Activated T-helper 1 cell treated with anti-CD3 and anti-CD28 coated beads, Interleukin-12 subunit alpha, Interleukin-12 subunit beta, Interleukin-2, Interleukin-4 antibody, amounts not matched to agents 30 ng/mL and 10 ng/mL and 1 ng/mL, durations not matched to agents 14 hours and 24 hours and 36 hours (primary cell): ENCODE results near the gene KIAA0825. TPM values are rescaled to one million over a fixed set of nuclear protein-coding genes. Genes with fewer than 3 reads are reported as not detected.

Experiments
- DNase-seq: peaks from one replicate; pipeline ENCODE4 v3.0.0; 2021; ENCODE audit warnings: low spot score
- H3K27ac Mint-ChIP-seq: one replicate; pipeline ENCODE4 v1.8.0; 2021; ENCODE audit warnings: mild to moderate bottlenecking, mixed read lengths
- H3K27me3 Mint-ChIP-seq: one replicate; pipeline ENCODE4 v1.8.0; 2022; ENCODE audit warnings: mild to moderate bottlenecking, moderate library complexity, mixed read lengths; ENCODE audit not compliant: insufficient read depth
- H3K36me3 Mint-ChIP-seq: one replicate; pipeline ENCODE4 v1.8.0; 2021; ENCODE audit warnings: low read depth, mixed read lengths
- H3K4me1 Mint-ChIP-seq: one replicate; pipeline ENCODE4 v1.8.0; 2021; ENCODE audit warnings: low read depth, mixed read lengths
- H3K4me3 Mint-ChIP-seq: one replicate; pipeline ENCODE4 v1.8.0; 2021; ENCODE audit warnings: mild to moderate bottlenecking, moderate library complexity, mixed read lengths
- H3K9me3 Mint-ChIP-seq: one replicate; pipeline ENCODE4 v1.8.0; 2021; ENCODE audit warnings: mixed read lengths
- intact Hi-C: fragments of 100-400 bp; cut with micrococcal nuclease; formaldehyde crosslinking; loops from one replicate; pipeline ENCODE4 v1.15.1; 2024
- total RNA-seq: library from RNA; stranded (reverse); gene quantifications from 2 replicates; pipeline ENCODE4 v1.2.3, GENCODE V29; 2022

Gene KIAA0825
- total RNA-seq, 1 donor from 2014 or later = 0.36 TPM

DNA sequence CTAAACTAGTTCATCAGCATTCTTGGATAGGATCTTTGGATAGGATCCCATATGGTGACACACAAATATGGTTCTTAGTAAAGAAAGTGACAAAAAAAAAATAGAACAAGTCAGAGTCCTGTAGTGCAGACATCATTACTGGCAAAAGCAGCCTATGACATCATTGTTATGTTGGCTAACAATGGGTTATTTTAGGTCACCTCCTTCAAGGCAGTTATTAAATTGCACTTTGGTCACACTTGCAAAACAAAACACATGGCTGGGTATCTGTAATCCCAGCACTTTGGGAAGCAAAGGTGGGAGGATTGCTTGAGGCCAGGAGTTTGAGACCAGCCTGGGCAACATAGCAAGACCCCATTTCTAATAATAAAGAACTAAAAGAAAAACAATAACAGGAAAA is 185.9 kb downstream of the KIAA0825 start:
- Mint-ChIP-seq H3K36me3 (no peaks in the 10 kb centered on the region), H3K27me3 (no peaks in the 10 kb centered on the region), H3K4me1 (peaks cover 13% of the 10 kb centered on the region), H3K27ac (no peak overlapping the region), H3K9me3 (peaks cover 16% of the 10 kb centered on the region), H3K4me3 (no peak overlapping the region)
- intact Hi-C loops = no loop called here
- DNase-seq = no peak

DNA sequence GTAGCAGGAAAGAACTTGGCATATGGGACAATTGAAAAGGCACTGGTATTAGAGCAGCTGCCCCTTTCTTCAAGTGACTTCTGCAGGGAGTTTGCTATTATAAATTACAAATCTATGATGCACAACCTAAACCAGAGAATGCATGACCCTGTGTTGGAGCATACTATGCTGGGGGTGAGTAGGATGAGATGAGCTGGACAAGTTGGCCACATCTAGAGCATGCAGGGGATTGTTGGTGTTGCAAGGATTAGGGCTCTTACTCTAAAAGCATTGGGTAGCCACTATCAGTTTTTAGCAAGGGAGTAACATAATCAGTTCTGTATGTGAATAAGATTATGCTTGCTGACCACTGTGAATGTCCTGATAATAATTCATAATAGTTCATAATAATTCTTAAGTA is 186.7 kb downstream of the KIAA0825 start:
- no peaks in the 10 kb centered on the region for H3K36me3 Mint-ChIP-seq
- no peaks in the 10 kb centered on the region for H3K27me3 Mint-ChIP-seq
- intact Hi-C loops = no loop called here
- peaks cover 13% of the 10 kb centered on the region for H3K4me1 Mint-ChIP-seq
- peaks cover 16% of the 10 kb centered on the region for H3K9me3 Mint-ChIP-seq
- no peak overlapping the region for H3K27ac Mint-ChIP-seq
- no peak for DNase-seq
- no peak overlapping the region for H3K4me3 Mint-ChIP-seq

DNA sequence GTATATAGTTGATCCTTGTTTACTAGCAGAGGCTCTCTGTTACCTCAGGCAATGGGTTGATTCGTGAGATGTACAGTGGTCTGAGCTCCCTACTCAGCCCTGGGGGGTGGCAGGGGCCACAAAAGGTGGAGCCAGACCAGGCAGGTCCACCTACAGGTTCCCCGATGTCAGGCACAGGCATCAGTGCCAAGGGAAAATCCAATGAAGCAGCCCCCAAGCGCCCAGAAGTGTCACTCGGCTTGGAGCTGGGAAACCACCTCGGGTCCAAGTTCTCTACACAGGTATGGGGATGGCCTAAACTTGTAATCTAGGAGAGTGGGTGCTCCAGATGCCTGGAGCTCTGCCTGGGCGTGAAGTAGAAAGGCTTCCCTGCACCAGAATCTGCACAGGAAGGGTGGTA is 188.8 kb downstream of the KIAA0825 start:
- Mint-ChIP-seq H3K4me1 (peaks cover 13% of the 10 kb centered on the region), H3K4me3 (no peak overlapping the region), H3K27me3 (no peaks in the 10 kb centered on the region), H3K27ac (no peak overlapping the region), H3K9me3 (peaks cover 16% of the 10 kb centered on the region), H3K36me3 (no peaks in the 10 kb centered on the region)
- DNase-seq = no peak
- intact Hi-C loops = no loop called here

DNA sequence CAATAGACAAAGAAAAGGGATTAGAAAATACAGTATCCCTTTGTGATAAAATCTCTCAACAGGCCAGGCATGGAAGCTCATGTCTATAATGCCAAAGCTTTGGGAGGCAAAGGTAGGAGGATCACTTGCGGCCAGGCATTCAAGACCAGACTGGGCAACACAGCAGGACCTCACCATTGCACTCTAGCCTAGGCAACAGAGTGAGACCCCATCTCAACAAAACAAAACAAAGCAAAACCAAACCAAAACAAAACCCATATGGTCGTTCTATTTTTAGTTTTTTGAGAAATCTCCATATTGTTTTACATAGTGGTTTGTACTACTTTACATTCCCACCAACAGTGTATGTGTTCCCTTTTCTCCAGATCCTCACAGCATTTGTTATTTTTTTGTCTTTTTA is 193.0 kb downstream of the KIAA0825 start:
- Mint-ChIP-seq H3K27me3 (peaks cover 2% of the 10 kb centered on the region), H3K9me3 (peaks cover 13% of the 10 kb centered on the region), H3K4me3 (no peak overlapping the region), H3K36me3 (no peaks in the 10 kb centered on the region), H3K4me1 (peaks cover 8% of the 10 kb centered on the region), H3K27ac (no peak overlapping the region)
- intact Hi-C loops = no loop called here
- no peak for DNase-seq

DNA sequence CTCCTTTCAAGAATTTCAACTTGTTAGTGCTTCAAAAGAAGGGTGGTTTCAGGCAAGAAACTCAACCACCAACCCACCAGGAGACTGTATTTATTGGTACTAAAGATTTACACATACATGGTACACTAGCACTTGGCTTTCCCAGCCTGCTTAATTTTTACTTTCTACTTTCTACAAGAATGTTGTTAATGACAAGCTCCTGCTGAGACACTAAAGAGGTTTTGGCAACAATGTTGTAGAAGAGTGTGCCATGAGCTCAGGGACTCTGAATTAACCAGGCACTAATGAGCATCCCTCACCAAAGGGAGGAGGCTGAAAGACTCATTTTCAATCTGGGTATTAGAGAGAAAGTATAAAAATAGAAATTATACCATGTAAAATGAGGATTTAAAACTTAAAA is 195.0 kb downstream of the KIAA0825 start:
- H3K9me3 Mint-ChIP-seq = peaks cover 8% of the 10 kb centered on the region
- peaks cover 8% of the 10 kb centered on the region for H3K4me1 Mint-ChIP-seq
- intact Hi-C loops = no loop called here
- H3K36me3 Mint-ChIP-seq = no peaks in the 10 kb centered on the region
- no peak overlapping the region for H3K4me3 Mint-ChIP-seq
- no peak for DNase-seq
- no peak overlapping the region for H3K27ac Mint-ChIP-seq
- H3K27me3 Mint-ChIP-seq = peaks cover 2% of the 10 kb centered on the region

DNA sequence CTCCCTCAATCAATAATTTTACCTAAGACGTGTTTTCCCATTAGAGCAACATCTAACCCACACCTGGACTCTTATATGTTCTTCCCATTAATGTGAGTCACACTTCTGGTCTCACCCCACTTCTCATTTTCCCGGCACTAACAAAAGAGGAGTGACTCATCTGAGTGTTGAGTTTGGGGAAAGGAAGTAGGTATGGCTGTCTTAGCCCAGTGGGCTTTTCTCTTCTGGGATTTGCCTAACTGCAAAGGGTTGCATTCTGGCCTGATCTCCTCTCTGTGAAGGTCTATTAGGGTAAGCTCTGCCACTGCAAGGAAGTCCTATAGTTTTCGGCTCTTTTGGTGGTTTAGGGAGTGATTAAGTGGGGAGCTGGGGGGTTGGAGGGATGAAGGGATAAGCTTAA is 195.6 kb downstream of the KIAA0825 start:
- Mint-ChIP-seq H3K27me3 (peaks cover 2% of the 10 kb centered on the region), H3K4me3 (no peak overlapping the region), H3K4me1 (peaks cover 8% of the 10 kb centered on the region), H3K27ac (no peak overlapping the region), H3K36me3 (no peaks in the 10 kb centered on the region), H3K9me3 (peaks cover 2% of the 10 kb centered on the region)
- intact Hi-C loops = no loop called here
- DNase-seq = no peak

DNA sequence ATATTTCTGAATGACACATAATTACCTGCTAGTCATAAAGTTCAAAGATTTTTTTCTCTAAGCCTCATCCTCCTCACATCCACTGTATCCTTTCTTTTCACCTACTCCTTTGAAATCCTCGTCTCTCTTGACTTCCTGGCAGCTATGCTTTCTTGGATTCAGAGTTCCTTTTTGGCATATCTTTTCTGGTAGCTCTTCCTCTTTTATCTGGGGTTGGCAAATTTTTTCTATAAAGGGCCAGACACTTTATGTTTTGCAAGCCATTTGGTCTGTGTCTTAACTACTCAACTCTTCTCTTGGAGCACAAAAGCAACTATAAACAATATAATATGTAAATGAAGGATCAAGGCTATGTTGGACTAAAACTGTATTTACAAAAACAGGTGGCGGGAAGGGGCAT is 197.5 kb downstream of the KIAA0825 start:
- no peak overlapping the region for H3K27ac Mint-ChIP-seq
- H3K9me3 Mint-ChIP-seq = no peaks in the 10 kb centered on the region
- H3K36me3 Mint-ChIP-seq = no peaks in the 10 kb centered on the region
- peaks cover 8% of the 10 kb centered on the region for H3K4me1 Mint-ChIP-seq
- intact Hi-C loops = no loop called here
- no peak overlapping the region for H3K4me3 Mint-ChIP-seq
- DNase-seq = no peak
- H3K27me3 Mint-ChIP-seq = peaks cover 2% of the 10 kb centered on the region

DNA sequence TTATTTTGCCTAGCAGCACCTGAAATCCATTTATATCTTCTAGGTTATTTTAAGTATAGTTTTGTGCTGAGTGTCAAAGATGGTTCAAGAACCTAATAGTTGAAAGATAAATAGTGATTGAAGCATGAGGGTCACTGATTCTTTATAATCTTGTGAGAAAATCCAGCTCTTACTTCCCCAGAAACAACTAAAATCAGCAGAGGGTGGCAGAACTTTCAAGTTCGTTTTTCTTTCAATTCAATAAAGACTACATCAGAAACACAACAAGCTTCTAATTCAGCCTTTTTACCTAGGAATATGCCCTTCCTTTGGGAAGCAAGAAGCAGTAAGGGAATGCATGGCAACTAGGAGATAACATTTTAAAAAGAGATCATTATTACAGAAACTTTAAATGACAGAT is 202.6 kb downstream of the KIAA0825 start:
- DNase-seq = no peak
- H3K9me3 Mint-ChIP-seq = no peaks in the 10 kb centered on the region
- H3K36me3 Mint-ChIP-seq = no peaks in the 10 kb centered on the region
- no peaks in the 10 kb centered on the region for H3K4me1 Mint-ChIP-seq
- intact Hi-C loops = no loop called here
- no peak overlapping the region for H3K4me3 Mint-ChIP-seq
- H3K27me3 Mint-ChIP-seq = no peaks in the 10 kb centered on the region
- H3K27ac Mint-ChIP-seq = no peak overlapping the region

DNA sequence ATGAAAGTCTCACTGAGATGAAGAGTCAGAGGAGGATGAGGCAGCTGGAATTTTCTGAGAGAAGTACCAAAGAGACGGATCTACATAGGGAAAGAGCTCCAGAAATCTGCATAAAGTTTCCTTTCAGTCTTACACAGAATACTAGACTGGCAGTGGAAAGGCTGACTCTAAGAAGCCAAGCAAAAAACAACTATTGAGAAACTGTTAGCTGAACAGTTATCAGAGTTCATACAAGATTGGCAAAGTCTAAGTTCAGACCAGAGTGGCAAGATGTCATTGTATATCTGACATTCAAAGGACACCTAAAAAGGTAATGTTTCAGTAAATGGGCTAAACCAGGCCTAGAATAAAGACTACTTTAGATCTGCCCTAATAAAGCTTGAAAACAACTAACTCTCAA is 209.0 kb downstream of the KIAA0825 start:
- H3K27ac Mint-ChIP-seq = no peak overlapping the region
- DNase-seq = no peak
- intact Hi-C loops = no loop called here
- no peaks in the 10 kb centered on the region for H3K27me3 Mint-ChIP-seq
- H3K4me1 Mint-ChIP-seq = no peaks in the 10 kb centered on the region
- no peak overlapping the region for H3K4me3 Mint-ChIP-seq
- no peaks in the 10 kb centered on the region for H3K36me3 Mint-ChIP-seq
- H3K9me3 Mint-ChIP-seq = no peaks in the 10 kb centered on the region

DNA sequence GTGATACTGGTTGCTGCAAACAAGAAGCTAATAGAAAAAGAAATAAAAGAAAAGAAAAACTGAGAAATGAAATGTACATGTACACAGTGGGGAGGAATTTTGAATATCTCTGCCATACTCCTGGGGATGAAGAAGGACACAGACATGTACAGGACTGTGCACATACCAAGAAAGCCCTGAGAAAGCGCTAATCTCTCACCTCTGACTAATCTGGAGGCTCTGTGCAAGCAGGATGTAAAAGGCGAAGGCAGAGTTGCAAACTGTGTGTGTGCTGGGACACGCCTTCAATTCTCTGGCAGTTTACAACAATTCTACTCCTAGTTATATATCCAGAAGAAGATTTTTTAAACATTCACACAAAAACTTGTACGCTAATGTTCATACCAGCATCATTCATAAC is 211.4 kb downstream of the KIAA0825 start:
- no peak overlapping the region for H3K4me3 Mint-ChIP-seq
- H3K27me3 Mint-ChIP-seq = peaks cover 4% of the 10 kb centered on the region
- DNase-seq = no peak
- intact Hi-C loops = no loop called here
- no peaks in the 10 kb centered on the region for H3K9me3 Mint-ChIP-seq
- H3K27ac Mint-ChIP-seq = no peak overlapping the region
- no peaks in the 10 kb centered on the region for H3K4me1 Mint-ChIP-seq
- no peaks in the 10 kb centered on the region for H3K36me3 Mint-ChIP-seq

DNA sequence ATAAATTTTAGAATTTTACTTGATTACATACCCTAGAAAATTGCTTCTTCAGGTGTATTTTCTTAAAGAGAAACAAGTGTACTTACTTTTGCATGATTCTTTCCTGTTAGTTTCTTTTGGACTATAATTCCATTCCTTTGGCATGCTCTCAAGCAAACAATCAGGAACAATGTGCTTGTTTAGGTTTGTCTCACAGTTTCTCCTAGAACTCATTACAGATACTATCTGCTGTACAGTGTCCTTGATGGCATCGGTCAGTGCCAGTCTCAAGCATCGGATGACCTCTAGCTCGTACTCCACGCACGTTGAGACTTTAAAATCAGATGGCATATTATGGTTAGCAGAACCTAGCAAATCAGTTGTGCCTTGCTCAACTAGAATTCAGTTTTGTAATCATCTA is 214.9 kb downstream of the KIAA0825 start:
- DNase-seq = no peak
- H3K9me3 Mint-ChIP-seq = no peaks in the 10 kb centered on the region
- no peak overlapping the region for H3K4me3 Mint-ChIP-seq
- H3K4me1 Mint-ChIP-seq = no peaks in the 10 kb centered on the region
- no peak overlapping the region for H3K27ac Mint-ChIP-seq
- H3K36me3 Mint-ChIP-seq = no peaks in the 10 kb centered on the region
- H3K27me3 Mint-ChIP-seq = peaks cover 4% of the 10 kb centered on the region
- intact Hi-C loops = no loop called here

DNA sequence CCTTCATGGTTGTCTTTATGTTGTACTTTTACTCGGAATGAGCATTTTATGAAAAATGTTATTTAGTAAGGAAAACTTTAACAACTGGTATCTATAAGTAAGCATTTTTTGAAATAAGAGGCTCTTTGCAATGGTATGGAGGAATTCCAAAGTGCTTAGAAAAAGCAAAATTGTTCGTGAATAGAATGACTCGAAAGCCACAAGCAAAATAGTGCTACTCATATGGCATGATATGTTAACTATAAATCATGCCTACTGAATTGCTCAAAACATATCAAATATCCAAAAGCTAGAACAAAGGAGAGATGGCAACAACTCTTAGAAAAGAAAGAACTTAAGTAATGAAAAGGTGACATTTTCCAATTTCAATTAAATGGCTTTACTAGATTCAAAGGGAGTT is 216.3 kb downstream of the KIAA0825 start:
- H3K4me3 Mint-ChIP-seq = no peak overlapping the region
- H3K27me3 Mint-ChIP-seq = peaks cover 4% of the 10 kb centered on the region
- no peak for DNase-seq
- no peaks in the 10 kb centered on the region for H3K9me3 Mint-ChIP-seq
- H3K27ac Mint-ChIP-seq = no peak overlapping the region
- no peaks in the 10 kb centered on the region for H3K36me3 Mint-ChIP-seq
- intact Hi-C loops = no loop called here
- no peaks in the 10 kb centered on the region for H3K4me1 Mint-ChIP-seq

DNA sequence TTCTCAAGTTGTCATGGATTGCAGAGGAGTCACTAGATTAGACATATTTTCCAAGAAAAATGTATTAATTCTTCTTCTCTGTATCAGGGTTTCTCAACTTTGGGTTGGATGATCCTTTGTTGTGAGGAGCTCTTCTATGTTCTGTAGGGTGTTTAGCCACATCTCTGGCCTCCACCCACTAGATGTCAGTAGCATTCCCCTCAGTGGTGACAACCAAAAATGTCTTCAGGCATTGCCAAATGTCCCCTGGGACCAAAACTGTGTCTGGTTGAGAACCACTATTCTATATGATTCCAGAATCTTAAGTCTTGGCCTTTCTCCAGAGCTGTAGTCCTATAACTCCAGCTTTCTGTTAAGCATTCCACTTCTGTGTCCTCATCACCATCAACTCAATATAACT is 220.9 kb downstream of the KIAA0825 start:
- intact Hi-C loops = no loop called here
- H3K27me3 Mint-ChIP-seq = no peaks in the 10 kb centered on the region
- no peaks in the 10 kb centered on the region for H3K4me1 Mint-ChIP-seq
- no peak overlapping the region for H3K4me3 Mint-ChIP-seq
- H3K27ac Mint-ChIP-seq = no peak overlapping the region
- no peaks in the 10 kb centered on the region for H3K9me3 Mint-ChIP-seq
- DNase-seq = no peak
- no peaks in the 10 kb centered on the region for H3K36me3 Mint-ChIP-seq

DNA sequence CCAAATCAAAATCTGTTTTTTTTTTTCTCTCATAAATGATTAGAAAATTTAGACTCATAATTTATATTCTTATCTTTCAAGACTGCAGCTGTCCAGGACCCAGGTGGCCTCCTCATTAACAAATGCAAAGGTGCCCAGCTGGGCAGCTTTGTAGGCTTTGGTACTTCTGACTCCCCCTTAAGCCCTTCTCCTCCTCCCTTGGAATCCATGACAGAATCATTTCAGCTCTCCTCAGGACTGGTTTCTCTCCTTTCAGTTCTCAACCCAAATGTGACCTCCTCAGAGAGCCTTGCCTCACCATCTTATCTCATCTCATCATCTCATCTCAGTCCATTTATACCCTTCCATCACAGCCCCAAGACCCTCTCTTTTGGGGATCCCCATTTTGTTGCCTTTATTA is 221.7 kb downstream of the KIAA0825 start:
- intact Hi-C loops = no loop called here
- H3K27ac Mint-ChIP-seq = no peak overlapping the region
- no peak overlapping the region for H3K4me3 Mint-ChIP-seq
- no peaks in the 10 kb centered on the region for H3K27me3 Mint-ChIP-seq
- no peak for DNase-seq
- H3K4me1 Mint-ChIP-seq = no peaks in the 10 kb centered on the region
- H3K9me3 Mint-ChIP-seq = no peaks in the 10 kb centered on the region
- H3K36me3 Mint-ChIP-seq = no peaks in the 10 kb centered on the region
